ENCODE data around the gene CCDC178.
"Not testable (repeated sequence)": the region's sequence is repeated elsewhere in the genome, so short reads cannot be mapped to it uniquely, and the experiment has no call there.

The CCDC178 gene, protein sequence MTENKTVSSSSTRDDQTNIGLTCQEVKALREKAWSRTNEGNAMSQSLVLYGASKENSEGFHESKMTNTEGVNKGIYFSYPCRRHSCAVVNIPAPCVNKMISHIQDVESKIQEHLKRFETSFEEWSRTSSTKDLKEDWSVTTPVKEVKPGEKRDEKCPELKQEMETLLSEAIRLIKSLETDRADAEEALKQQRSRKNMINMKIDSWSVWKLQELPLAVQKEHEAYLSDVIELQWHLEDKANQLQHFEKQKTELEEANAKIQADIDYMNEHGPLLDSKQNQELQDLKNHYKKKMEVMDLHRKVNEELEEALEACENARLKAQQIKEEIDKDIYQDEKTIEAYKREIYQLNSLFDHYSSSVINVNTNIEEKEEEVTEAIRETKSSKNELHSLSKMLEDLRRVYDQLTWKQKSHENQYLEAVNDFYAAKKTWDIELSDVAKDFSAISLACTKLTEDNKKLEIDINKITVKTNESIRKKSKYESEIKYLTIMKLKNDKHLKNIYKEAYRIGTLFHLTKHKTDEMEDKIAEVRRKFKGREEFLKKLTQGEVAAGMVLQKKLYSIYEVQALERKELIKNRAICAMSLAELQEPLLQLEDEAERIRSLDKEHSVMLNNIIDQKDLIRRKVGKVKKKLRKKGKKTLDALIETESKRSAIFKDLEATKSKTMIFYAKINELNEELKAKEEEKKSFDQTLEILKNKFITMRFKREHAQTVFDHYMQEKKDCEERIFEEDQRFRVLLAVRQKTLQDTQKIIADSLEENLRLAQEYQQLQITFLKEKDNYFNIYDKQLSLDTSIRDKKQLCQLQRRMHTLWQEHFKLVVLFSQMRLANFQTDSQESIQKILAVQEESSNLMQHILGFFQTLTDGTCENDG

DNA sequence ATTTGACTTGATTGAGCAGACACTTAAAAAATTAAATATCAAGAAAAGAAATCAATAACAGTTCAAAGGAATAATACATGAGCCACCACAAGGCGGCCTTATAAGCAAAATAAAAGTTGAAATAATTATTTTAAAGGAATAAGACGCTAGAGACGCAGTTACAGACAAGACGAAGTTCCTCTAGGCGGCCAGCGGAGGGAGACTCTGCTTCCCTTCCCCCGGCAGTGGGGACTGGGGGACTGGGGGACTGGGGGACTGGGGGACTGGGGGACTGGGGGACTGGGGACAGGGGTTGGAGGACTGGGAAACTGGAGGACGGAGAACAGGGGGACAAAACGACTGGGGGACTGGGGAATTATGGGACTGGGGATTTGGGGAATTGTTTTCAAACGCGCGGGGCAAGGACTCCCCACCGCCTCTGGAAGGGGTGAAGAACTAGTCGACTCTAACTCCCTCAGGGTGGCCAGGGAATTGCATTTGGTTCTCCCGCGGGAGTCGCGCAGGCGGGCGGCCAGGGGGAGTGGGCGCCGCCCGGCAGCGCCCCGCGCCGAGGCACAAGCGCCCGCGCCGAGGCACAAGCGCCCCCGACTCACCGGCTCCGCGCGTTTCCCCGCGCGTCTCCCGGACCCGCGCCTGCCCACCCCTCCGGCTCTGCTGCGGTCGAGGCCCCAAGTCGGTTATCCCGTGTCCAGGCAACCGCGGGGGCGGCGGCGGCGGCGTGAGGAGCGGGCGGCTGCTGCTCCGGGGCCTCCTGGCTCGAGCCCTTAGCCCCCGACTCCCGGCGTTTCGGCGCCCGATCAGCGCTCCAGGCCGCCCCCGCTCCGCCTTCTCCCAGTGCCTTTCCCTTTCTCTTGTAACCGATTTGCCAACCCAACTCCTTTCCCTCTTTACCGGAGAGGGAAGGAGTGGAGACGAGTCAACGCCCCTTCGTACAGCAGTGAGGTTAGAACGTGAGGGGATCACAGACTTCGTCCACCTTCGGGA is at the start of gene CCDC178:
CCDC178 (minus strand) TSS at position 662 of the 984 bp plus-strand sequence. CDS start 28,633 bp downstream, outside the sequence.
- no peak for DNase-seq (ENCODE audit: low spot score)

DNA sequence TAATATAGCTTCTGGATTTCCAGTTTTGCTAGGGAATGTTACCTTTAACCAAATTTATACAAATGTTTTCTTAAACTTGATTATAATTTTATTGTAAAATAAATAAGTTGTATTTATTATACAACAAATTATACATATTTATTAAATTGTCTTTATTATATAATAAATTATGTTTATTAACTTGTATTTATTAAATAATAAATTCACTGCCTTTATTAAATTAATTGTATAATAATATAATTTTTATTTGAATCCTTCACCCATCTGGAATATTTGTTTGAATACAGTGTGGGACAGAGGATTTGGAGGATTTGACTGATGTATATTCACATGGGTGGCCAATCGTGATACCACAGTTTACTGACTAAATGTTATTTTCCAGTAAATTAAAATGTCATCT is 43.4 kb upstream of the CCDC178 start:
- no peak for DNase-seq (ENCODE audit: low spot score)

DNA sequence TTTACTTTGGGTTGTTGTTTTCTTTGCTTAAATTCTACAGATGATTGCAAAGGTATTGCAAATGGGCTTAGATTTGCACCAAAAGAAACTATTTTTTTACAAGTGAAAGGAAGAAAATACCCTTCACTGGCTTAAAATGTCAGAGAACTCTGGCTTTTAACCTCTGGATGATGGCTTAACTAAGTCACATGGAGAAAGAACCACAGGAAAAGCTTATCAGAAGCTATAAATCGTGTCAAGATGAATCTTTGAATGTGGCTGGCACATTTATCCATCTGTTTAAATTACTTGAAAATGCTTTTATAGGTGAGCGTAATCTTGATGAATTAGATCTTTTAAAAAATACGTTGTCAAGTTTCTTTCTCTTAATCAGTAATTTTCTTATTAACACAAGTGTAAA is 32.0 kb upstream of the CCDC178 start:
- DNase-seq (ENCODE audit: low spot score) = no peak

- no peak for DNase-seq (ENCODE audit: low spot score)
Measured at GRCh38 chr18:33470216-33470615, 29.7 kb upstream of the CCDC178 start.

- no peak for DNase-seq (ENCODE audit: low spot score)
Measured at GRCh38 chr18:33469699-33470098, 29.2 kb upstream of the CCDC178 start.

DNA sequence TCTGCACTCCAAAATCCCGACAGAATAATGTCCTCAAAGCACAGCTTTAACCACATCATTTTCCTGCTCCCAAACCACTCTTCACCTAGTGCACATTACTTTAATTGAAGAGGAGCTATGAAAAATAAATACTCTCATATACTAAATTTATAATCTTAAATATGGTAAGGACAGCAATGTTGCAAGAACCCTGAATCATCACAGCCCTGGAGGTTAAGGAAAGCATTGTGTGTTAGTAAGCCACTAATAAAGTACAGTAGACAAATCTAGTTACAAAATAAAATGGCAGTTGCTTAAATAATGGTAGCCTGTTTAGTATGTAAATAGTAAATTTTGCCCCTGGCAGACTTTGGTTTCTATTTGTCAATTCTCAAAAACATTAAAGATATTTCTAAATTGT is 27.0 kb upstream of the CCDC178 start:
- DNase-seq (ENCODE audit: low spot score) = no peak

DNA sequence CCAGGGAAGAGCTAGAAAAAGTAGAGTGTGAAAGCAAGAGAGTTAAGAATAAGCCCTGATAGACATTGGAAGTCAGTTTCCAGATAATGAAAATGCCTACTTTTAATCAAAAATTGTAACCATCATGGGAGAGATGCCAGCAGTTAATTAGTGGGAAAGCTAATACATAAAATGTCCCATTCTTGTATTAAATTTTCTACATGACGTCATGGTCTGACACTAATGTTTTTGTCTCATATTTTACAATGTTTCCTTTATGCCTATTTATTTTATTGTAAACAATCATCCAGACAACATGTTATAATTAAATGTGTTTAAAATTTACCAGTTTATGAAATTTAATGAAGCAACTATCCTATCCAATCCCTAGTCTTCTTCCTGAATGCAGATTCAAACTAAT is 26.3 kb upstream of the CCDC178 start:
- no peak for DNase-seq (ENCODE audit: low spot score)

DNA sequence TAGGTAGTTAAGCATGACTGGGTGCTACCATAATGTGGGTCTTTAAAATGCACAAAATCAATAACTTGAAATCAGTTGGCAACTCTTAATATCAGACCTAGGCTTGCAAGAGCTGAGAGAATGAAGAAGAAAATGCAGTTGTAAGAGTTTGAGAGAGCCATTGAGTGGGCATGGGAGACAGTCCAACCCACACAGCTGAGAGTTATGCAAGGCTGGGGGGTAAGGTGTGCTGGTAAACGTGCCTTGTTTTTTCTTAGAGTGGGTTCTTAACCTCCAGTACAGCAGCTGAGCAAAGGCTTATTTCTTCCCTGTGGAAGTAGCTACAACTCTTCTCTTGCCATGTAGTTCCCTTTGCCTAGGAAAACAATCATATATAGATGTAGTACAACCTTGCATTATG is 20.2 kb upstream of the CCDC178 start:
- no peak for DNase-seq (ENCODE audit: low spot score)

- no peak for DNase-seq (ENCODE audit: low spot score)
Measured at GRCh38 chr18:33459612-33460011, 19.1 kb upstream of the CCDC178 start.

DNA sequence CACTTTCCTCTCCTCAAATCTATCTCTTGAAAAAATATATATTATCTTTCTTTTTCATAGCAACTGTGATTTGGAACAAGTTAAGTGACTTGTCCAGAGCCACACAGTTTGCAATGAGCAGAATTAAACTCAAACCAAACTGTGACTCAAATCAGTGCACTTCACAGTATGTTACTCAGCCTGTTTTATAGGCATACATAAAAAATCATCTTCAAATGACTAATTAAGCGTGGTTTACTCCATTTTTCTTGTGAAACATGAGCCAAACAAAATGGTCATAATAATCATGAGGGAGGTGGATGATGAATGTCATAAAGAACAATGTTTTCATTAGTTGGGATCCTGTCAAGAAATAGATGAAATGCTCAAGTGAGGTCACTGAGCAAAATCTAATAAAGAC is 6.1 kb upstream of the CCDC178 start:
- DNase-seq (ENCODE audit: low spot score) = no peak

GRCh38 chr18:33444709-33445108 is 4.2 kb upstream of the CCDC178 start:
- no peak for DNase-seq (ENCODE audit: low spot score)

DNA sequence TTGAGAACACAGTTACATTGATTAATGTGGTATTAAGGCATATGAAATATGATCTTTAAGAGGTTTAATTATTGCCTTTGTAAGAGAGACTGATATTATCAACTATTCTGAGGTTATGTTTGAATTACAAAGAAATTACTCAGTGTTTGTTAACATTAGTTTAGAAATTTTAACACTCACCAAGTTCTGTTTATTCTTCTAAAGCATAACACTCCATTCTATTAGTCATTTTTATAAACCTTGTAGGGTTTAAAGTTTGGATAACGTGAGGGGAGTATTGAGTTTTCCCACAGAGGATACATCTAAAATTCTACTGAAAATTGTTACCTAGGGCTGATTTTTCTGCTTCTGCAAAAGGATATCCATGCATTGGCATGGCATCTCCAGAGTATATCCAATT is 7.7 kb downstream of the CCDC178 start:
- no peak for DNase-seq (ENCODE audit: low spot score)

DNA sequence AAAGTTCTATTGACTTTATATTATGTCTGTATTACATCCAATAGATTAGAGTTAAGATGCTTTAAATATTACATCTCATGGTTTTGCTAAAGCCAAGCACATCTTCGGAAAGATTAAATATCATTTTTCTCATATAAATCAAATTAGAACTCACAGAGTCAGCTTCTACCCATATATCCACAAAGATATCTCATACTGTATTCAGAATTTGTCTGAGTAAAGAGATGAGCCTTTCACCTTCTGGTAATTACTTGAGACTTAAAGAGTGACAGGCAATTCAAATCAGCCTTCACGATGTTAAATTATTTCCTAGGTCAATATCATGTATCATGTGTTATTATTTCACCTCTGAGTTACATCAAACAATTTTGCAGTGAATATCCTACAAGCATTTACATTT is 13.0 kb downstream of the CCDC178 start:
- DNase-seq (ENCODE audit: low spot score) = no peak

DNA sequence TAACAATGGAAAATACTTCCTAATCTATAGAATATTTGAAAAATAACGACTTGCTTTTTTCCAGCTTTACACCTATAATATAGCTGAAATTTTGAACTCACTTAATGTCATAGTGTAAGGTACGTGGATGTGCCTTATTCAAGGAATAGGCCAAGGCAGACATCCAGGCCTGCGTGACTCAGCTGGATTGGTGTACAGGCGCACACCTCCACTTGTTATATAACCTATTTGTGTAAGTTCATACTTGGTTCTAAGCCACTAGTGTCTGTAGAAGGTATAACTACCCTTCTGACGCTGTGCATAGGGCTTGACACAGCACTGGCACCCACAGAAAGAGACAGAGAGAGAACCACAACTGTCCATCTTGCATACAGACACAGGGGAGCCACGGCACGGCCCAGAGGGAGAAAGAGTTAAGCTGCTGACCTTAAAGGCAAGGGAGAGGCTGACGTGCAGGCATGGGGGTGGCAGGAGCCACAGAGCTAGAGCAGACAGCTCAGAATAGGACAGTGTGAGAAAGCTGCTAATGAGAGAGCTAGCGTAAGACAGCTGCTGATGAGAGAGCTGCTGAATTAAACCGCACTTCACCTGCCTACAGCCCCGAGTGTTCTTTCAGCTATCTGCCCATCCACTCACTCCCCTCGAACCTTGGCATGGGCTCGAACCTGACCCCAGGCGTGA is 16.1 kb downstream of the CCDC178 start:
- DNase-seq (ENCODE audit: low spot score) = no peak

GRCh38 chr18:33421225-33421624 is 19.3 kb downstream of the CCDC178 start:
- DNase-seq (ENCODE audit: low spot score) = no peak

DNA sequence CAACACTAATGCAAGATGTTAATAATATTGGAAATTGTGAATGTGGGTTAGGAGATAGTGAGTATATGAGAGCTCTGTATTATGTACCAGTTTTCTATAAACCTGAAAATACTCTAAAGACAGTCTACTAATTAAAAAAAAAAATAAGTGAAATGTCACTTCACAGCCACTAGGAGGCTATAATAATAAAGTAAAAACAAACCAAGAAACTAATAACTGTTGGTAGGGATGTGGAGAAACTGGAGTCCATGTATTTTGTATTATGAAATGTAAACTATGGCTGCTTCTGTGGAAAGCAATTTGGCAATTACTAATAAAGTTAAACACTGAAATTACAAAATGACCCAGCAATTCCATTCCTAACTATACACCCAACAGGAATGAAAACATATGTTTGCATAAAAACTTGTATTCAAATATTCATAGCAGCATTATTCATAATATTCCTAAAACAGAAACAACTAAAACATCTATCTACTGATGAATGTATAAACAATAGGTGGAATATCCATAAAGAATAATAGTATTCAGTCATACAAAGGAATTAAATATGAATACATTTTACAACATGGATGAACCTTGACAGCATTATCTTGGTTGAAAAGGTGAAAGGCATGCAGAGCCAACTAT is 36.2 kb downstream of the CCDC178 start:
- DNase-seq (ENCODE audit: low spot score) = no peak

- DNase-seq (ENCODE audit: low spot score) = not testable (repeated sequence)
Measured at GRCh38 chr18:33398939-33399338, 41.6 kb downstream of the CCDC178 start.

- DNase-seq (ENCODE audit: low spot score) = no peak
Measured at GRCh38 chr18:33375829-33376228, 64.7 kb downstream of the CCDC178 start.

GRCh38 chr18:33372442-33372841 is 68.1 kb downstream of the CCDC178 start:
- no peak for DNase-seq (ENCODE audit: low spot score)

DNA sequence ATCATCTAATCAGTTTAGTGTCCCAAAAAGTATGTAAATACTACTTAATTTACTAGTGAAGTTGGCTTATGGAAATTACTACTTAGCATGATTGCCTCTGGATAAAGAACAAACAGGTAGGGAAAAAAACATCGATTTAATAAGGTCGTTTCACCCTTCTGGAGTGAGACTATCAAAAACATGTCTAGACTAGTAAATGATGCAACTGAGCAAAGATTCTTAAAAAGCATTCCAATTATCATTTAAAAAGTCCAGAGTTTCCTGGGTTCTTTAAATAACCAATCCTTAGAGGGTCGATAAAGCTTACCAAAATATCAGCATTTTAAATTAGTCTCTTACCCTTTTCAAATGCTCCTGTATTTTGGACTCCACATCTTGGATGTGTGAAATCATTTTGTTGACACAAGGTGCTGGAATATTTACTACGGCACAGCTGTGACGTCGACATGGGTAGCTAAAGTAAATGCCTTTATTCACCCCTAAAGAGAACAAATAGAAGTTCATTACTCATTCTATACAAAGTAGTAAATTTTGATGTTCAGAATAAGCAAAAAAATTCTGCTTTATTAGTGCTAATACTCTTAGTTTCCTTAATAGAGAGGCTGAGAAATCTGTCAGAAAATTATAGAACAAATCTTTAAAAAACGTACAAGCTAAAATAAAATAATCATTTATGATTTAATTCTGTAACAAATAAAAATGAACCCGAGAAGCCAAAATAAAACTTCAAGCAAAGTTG is 70.6 kb downstream of the CCDC178 start:
- DNase-seq (ENCODE audit: low spot score) = no peak
